ENCODE data around the gene IL4I1.
A peak's percentile ranks its signal among the peaks of the same experiment; 100 is the strongest.

Gene IL4I1

GRCh38 chr19:49863254-49863934 lies 33.3 kb downstream of the IL4I1 start:
- Histone ChIP-seq H3K9me3 (ENCODE audit: insufficient read depth, low read depth, low read length) (no peaks in the 10 kb centered on the region), H4K20me1 (ENCODE audit: insufficient read depth, low read length, poor library complexity, severe bottlenecking) (peaks cover 54% of the 10 kb centered on the region), H3K4me1 (ENCODE audit: insufficient read depth, low read length, poor library complexity, severe bottlenecking) (peaks cover 24% of the 10 kb centered on the region), H2AFZ (ENCODE audit: low read length) (no peak overlapping the region), H3K4me2 (ENCODE audit: low read depth, low read length, poor library complexity, severe bottlenecking) (no peak overlapping the region), H3K36me3 (ENCODE audit: insufficient read depth, low read length) (peaks cover 40% of the 10 kb centered on the region; the same call in 1 of the 2 replicates), H3K79me2 (ENCODE audit: insufficient read depth, low read length) (peaks cover 40% of the 10 kb centered on the region), H3F3A (ENCODE audit: low read depth) (no peaks in the 10 kb centered on the region), H3K4me3 (ENCODE audit: low read length, poor library complexity, severe bottlenecking) (no peak overlapping the region), H3K9me2 (replicated peaks; ENCODE audit: low read depth, low read length) (no peaks in the 10 kb centered on the region), H3K9ac (ENCODE audit: low read depth, low read length, poor library complexity, severe bottlenecking) (no peak overlapping the region), H3K27me3 (ENCODE audit: insufficient read depth, low read length, poor library complexity, severe bottlenecking) (no peaks in the 10 kb centered on the region)
- TF ChIP-seq CTCF (conservative IDR thresholded peaks at IDR 0.05; ENCODE audit: low read length) = no peak

- peaks cover 43% of the 10 kb centered on the region; the same call in 1 of the 2 replicates for H3K36me3 ChIP-seq (ENCODE audit: insufficient read depth, low read length)
- no peaks in the 10 kb centered on the region for H3F3A ChIP-seq (ENCODE audit: low read depth)
- H2AFZ ChIP-seq (ENCODE audit: low read length) = no peak overlapping the region
- no peak overlapping the region for H3K9ac ChIP-seq (ENCODE audit: low read depth, low read length, poor library complexity, severe bottlenecking)
- H3K9me2 ChIP-seq (replicated peaks; ENCODE audit: low read depth, low read length) = no peaks in the 10 kb centered on the region
- TF ChIP-seq EZH2phosphoT487 (IDR thresholded peaks at IDR 0.05; ENCODE audit: borderline replicate concordance) = no peak
- peak; percentile 52 for TF ChIP-seq CTCF (conservative IDR thresholded peaks at IDR 0.05; ENCODE audit: low read length)
- no peak overlapping the region for H3K4me3 ChIP-seq (ENCODE audit: low read length, poor library complexity, severe bottlenecking)
- H3K4me2 ChIP-seq (ENCODE audit: low read depth, low read length, poor library complexity, severe bottlenecking) = no peak overlapping the region
- peaks cover 54% of the 10 kb centered on the region for H4K20me1 ChIP-seq (ENCODE audit: insufficient read depth, low read length, poor library complexity, severe bottlenecking)
- H3K27me3 ChIP-seq (ENCODE audit: insufficient read depth, low read length, poor library complexity, severe bottlenecking) = no peaks in the 10 kb centered on the region
- H3K9me3 ChIP-seq (ENCODE audit: insufficient read depth, low read depth, low read length) = no peaks in the 10 kb centered on the region
- H3K4me1 ChIP-seq (ENCODE audit: insufficient read depth, low read length, poor library complexity, severe bottlenecking) = peaks cover 19% of the 10 kb centered on the region
- H3K79me2 ChIP-seq (ENCODE audit: insufficient read depth, low read length) = peaks cover 38% of the 10 kb centered on the region
Measured at GRCh38 chr19:49862391-49863253, 34.1 kb downstream of the IL4I1 start.

GRCh38 chr19:49861541-49862378 lies 34.9 kb downstream of the IL4I1 start:
- Histone ChIP-seq H3K9ac (ENCODE audit: low read depth, low read length, poor library complexity, severe bottlenecking) (no peak overlapping the region), H3K4me3 (ENCODE audit: low read length, poor library complexity, severe bottlenecking) (no peak overlapping the region), H3F3A (ENCODE audit: low read depth) (no peaks in the 10 kb centered on the region), H3K9me3 (ENCODE audit: insufficient read depth, low read depth, low read length) (no peaks in the 10 kb centered on the region), H2AFZ (ENCODE audit: low read length) (no peak overlapping the region), H3K9me2 (replicated peaks; ENCODE audit: low read depth, low read length) (no peaks in the 10 kb centered on the region), H3K79me2 (ENCODE audit: insufficient read depth, low read length) (peaks cover 37% of the 10 kb centered on the region), H3K36me3 (ENCODE audit: insufficient read depth, low read length) (peaks cover 52% of the 10 kb centered on the region; the same call in 1 of the 2 replicates), H3K4me2 (ENCODE audit: low read depth, low read length, poor library complexity, severe bottlenecking) (no peak overlapping the region), H3K4me1 (ENCODE audit: insufficient read depth, low read length, poor library complexity, severe bottlenecking) (peaks cover 17% of the 10 kb centered on the region), H3K27me3 (ENCODE audit: insufficient read depth, low read length, poor library complexity, severe bottlenecking) (no peaks in the 10 kb centered on the region), H4K20me1 (ENCODE audit: insufficient read depth, low read length, poor library complexity, severe bottlenecking) (peaks cover 60% of the 10 kb centered on the region)
- TF ChIP-seq CTCF (conservative IDR thresholded peaks at IDR 0.05; ENCODE audit: low read length) (no peak), EZH2phosphoT487 (IDR thresholded peaks at IDR 0.05; ENCODE audit: borderline replicate concordance) (no peak)
